T-helper 1 cell treated with Interleukin-12 subunit alpha and Interleukin-12 subunit beta and Interleukin-4 antibody, amounts not matched to agents 30 ng/mL and 1 ng/mL, for 36 hours (primary cell): ENCODE data around the gene TMEM44. TPM values are rescaled to one million over a fixed set of nuclear protein-coding genes. Genes with fewer than 3 reads are reported as not detected.

Experiments
- total RNA-seq: library from RNA; stranded (reverse); gene quantifications from 2 replicates; pipeline ENCODE4 v1.2.3, GENCODE V29; 2022

TMEM44 gene
- total RNA-seq, 1 donor from 2014 or later: 1.6 TPM

Other genes with a start within 250 kb of the TMEM44 start
- 1.9 TPM in 2 replicates for gene GP5, start 234.2 kb downstream of the TMEM44 start, total RNA-seq
- 80.2 and 87.1 TPM in 2 replicates for gene ATP13A3, start 146.4 kb downstream of the TMEM44 start, total RNA-seq
- gene LSG1, start 38.8 kb upstream of the TMEM44 start, total RNA-seq: 47.6 and 49.4 TPM in 2 replicates
- 2.9 and 3.3 TPM in 2 replicates for gene FAM43A, start 52.5 kb upstream of the TMEM44 start, total RNA-seq